ENCODE measurements around the gene IDH3G. TPM values are rescaled to one million over a fixed set of nuclear protein-coding genes. Genes with fewer than 3 reads are reported as not detected.

IDH3G gene
- total RNA-seq, 1 experiment from 2014 or later = 43.2 TPM

DNA sequence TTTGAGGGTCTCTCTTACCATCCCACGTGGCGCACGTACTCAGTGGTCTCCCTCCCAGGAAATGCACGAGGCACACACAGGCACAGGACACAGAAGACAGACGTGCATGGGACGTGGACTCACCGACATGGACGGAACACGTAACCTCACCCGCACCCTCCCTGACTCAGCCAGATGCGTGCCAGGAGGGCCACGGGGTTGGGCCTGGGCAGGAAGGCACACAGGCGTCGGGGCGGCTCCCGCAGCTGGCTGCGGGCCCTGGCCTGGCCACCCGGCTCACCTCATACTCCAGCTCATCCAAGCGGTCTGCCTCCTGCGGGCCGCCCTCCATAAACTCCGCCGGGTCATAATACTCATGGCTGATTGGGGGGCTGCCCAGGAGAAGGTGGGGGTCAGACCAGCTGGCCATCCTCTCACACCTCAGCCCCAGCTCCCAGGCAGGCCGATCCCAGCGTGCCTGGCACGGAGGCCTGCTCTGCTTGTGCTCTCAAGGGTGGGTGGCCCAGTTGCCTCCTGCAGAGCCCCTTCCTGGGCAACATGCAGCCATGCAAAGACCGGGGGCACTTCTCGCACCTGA lies 12.9 kb upstream of the IDH3G start:
- Histone ChIP-seq H3K14ac (ENCODE audit: insufficient read depth, low read length) (no peak overlapping the region), H3K27me3 (ENCODE audit: insufficient read depth, low read length) (no peaks in the 10 kb centered on the region), H3K9ac (ENCODE audit: extremely low read depth, insufficient read length, low read length) (no peak overlapping the region), H3T11ph (ENCODE audit: low read length) (no peak overlapping the region), H3K4me2 (ENCODE audit: insufficient read depth, insufficient read length, low read length) (no peak overlapping the region), H4K91ac (ENCODE audit: insufficient read length, low read depth, low read length) (no peak overlapping the region), H4K8ac (replicated peaks; ENCODE audit: insufficient read length, low read depth, low read length) (no peak overlapping the region), H3K56ac (ENCODE audit: insufficient read length, low read depth, low read length) (no peak overlapping the region), H3K4me1 (ENCODE audit: insufficient read depth, low read length) (no peaks in the 10 kb centered on the region), H3K23me2 (ENCODE audit: insufficient read length, low read depth, low read length, poor library complexity, severe bottlenecking) (no peaks in the 10 kb centered on the region), H2BK15ac (ENCODE audit: low read depth, low read length) (no peak overlapping the region), H2BK5ac (ENCODE audit: insufficient read length, low read length) (no peak overlapping the region), H3K27ac (ENCODE audit: insufficient read length, low read depth, low read length) (no peak overlapping the region), H3K9me3 (ENCODE audit: control insufficient read depth, low read depth, low read length) (peaks cover 18% of the 10 kb centered on the region), H4K20me1 (ENCODE audit: control insufficient read depth, insufficient read depth, insufficient read length) (no peaks in the 10 kb centered on the region), H2BK120ac (ENCODE audit: low read depth, low read length, poor library complexity, severe bottlenecking) (no peak overlapping the region), H3K23ac (ENCODE audit: insufficient read length, low read depth, low read length) (no peak overlapping the region), H2AFZ (ENCODE audit: low read length) (no peak overlapping the region), H2BK12ac (ENCODE audit: insufficient read length, low read depth, low read length) (no peak overlapping the region), H3K79me1 (ENCODE audit: insufficient read depth, low read depth, low read length, poor library complexity, severe bottlenecking) (no peaks in the 10 kb centered on the region), H4K5ac (ENCODE audit: insufficient read length, low read depth, low read length) (no peak overlapping the region), H3K18ac (ENCODE audit: insufficient read length, low read depth, low read length) (no peak overlapping the region), H2BK20ac (ENCODE audit: low read depth, low read length, poor library complexity, severe bottlenecking) (no peak overlapping the region), H3K79me2 (ENCODE audit: insufficient read depth, low read length) (peaks cover 18% of the 10 kb centered on the region), H3K4ac (ENCODE audit: low read depth, low read length) (no peak overlapping the region), H2AK5ac (ENCODE audit: insufficient read length, low read length) (no peak overlapping the region)
- Mint-ChIP-seq H3K27me3 (ENCODE audit: low read depth) (peaks cover 7% of the 10 kb centered on the region), H3K9me3 (peaks cover 61 to 64% of the 10 kb centered on the region in 2 experiments), H3K27ac (no peak overlapping the region), H3K4me1 (peaks cover under 1 to 6% of the 10 kb centered on the region in 2 experiments), H3K4me3 (no peak overlapping the region), H3K36me3 (ENCODE audit: insufficient read depth in 1 of 3, low read depth in 3 of 3) (peaks cover 9 to 28% (median 21%) of the 10 kb centered on the region in 3 experiments; a peak in 6 of 7 replicates)
- no peak for DNase-seq
- no CpG with 5 or more reads among the region's 28 CpGs for WGBS (ENCODE audit: extremely low coverage, insufficient read length, low lambda C conversion rate)
- TF ChIP-seq, protein P1, sequence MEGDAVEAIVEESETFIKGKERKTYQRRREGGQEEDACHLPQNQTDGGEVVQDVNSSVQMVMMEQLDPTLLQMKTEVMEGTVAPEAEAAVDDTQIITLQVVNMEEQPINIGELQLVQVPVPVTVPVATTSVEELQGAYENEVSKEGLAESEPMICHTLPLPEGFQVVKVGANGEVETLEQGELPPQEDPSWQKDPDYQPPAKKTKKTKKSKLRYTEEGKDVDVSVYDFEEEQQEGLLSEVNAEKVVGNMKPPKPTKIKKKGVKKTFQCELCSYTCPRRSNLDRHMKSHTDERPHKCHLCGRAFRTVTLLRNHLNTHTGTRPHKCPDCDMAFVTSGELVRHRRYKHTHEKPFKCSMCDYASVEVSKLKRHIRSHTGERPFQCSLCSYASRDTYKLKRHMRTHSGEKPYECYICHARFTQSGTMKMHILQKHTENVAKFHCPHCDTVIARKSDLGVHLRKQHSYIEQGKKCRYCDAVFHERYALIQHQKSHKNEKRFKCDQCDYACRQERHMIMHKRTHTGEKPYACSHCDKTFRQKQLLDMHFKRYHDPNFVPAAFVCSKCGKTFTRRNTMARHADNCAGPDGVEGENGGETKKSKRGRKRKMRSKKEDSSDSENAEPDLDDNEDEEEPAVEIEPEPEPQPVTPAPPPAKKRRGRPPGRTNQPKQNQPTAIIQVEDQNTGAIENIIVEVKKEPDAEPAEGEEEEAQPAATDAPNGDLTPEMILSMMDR (conservative IDR thresholded peaks at IDR 0.05) = no peak

Data from H9 (cell line).